Hepatocyte (in vitro differentiated cells): ENCODE measurements around the gene IL17B. TPM values are rescaled to one million over a fixed set of nuclear protein-coding genes. Genes with fewer than 3 reads are reported as not detected.
A peak's percentile ranks its signal among the peaks of the same experiment; 100 is the strongest.

ENCODE experiments used
- DNase-seq: peaks from one replicate; pipeline ENCODE4 v3.0.0-alpha.2; 2016; ENCODE audit warnings: low spot score
- H2AFZ ChIP-seq: fragments of 200-600 bp; sonication (generic); 2 replicates; pipeline ENCODE4 v1.6.0; 2016; ENCODE audit warnings: antibody characterized with exemption, mild to moderate bottlenecking
- H3K27ac ChIP-seq: fragments of 200-600 bp; sonication (generic); 2 replicates; pipeline ENCODE4 v1.5.1; 2016; ENCODE audit warnings: mild to moderate bottlenecking
- H3K27me3 ChIP-seq: fragments of 200-600 bp; sonication (generic); 2 replicates; pipeline ENCODE4 v1.6.1; 2016
- H3K36me3 ChIP-seq: fragments of 200-600 bp; sonication (generic); replicated peaks from 2 replicates; pipeline ENCODE4 v1.5.1; 2016; ENCODE audit warnings: low read depth; ENCODE audit not compliant: insufficient read depth
- H3K4me1 ChIP-seq: fragments of 200-600 bp; sonication (generic); 2 replicates; pipeline ENCODE4 v1.5.1; 2016; ENCODE audit warnings: mild to moderate bottlenecking, moderate library complexity; ENCODE audit not compliant: insufficient read depth
- H3K4me2 ChIP-seq: fragments of 200-600 bp; sonication (generic); 2 replicates; pipeline ENCODE4 v1.6.0; 2016
- H3K4me3 ChIP-seq: fragments of 200-600 bp; sonication (generic); 2 replicates; pipeline ENCODE4 v1.5.1; 2016; ENCODE audit warnings: mild to moderate bottlenecking
- H3K79me2 ChIP-seq: fragments of 200-600 bp; sonication (generic); 2 replicates; pipeline ENCODE4 v1.6.0; 2017; ENCODE audit warnings: mild to moderate bottlenecking
- H3K9me2 ChIP-seq: fragments of 200-600 bp; sonication (generic); replicated peaks from 2 replicates; pipeline ENCODE4 v1.6.0; 2017; ENCODE audit warnings: mild to moderate bottlenecking; ENCODE audit not compliant: insufficient read depth
- H3K9me3 ChIP-seq: fragments of 200-600 bp; sonication (generic); 2 replicates; pipeline ENCODE4 v1.5.1; 2016; ENCODE audit warnings: low read depth, mild to moderate bottlenecking
- H4K20me1 ChIP-seq: fragments of 200-600 bp; sonication (generic); 2 replicates; pipeline ENCODE4 v1.6.0; 2016; ENCODE audit warnings: mild to moderate bottlenecking; ENCODE audit not compliant: insufficient read depth, poor library complexity, severe bottlenecking
- CTCF ChIP-seq: fragments of 200-600 bp; sonication (generic); IDR thresholded peaks from 2 replicates; pipeline ENCODE4 v1.5.1; 2016; ENCODE audit warnings: antibody characterized with exemption, mild to moderate bottlenecking; ENCODE audit not compliant: poor library complexity
- EZH2 ChIP-seq: fragments of 200-600 bp; sonication (generic); IDR thresholded peaks from 2 replicates; pipeline ENCODE4 v1.6.1; 2016; ENCODE audit warnings: antibody characterized with exemption, mild to moderate bottlenecking, borderline replicate concordance
- EZH2phosphoT487 ChIP-seq: fragments of 200-600 bp; sonication (generic); IDR thresholded peaks from one replicate; pipeline ENCODE4 v1.6.1; 2018; ENCODE audit warnings: antibody characterized with exemption, mild to moderate bottlenecking, low read depth, moderate library complexity; ENCODE audit not compliant: unreplicated experiment, severe bottlenecking
- WGBS: methylation state at CpG from one replicate; pipeline ENCODE4 v1.1.6; 2016; ENCODE audit warnings: low lambda C conversion rate; ENCODE audit errors: missing lambda C conversion rate; 5-methylcytosine and 5-hydroxymethylcytosine counted together
- polyA plus RNA-seq: library from polyadenylated mRNA; unstranded; fragments of >200 nt; fragmentation: Nextera tagmentation; extraction: Ambion mirVana; gene quantifications from 2 replicates; pipeline ENCODE4 v1.2.1, GENCODE V29; 2016
- total RNA-seq: library from RNA; depleted of rRNA; stranded (reverse); fragments of >200 nt; gene quantifications from 2 replicates; pipeline ENCODE4 v1.2.3, GENCODE V29; 2014

The IL17B gene
- total and polyA plus RNA-seq, 2 experiments from 2014 or later, result not detected

GRCh38 chr5:149406203-149406978 lies 27.3 kb upstream of the IL17B start:
- WGBS, result 58% methylated on average over 5 of the region's 9 CpGs
- no peaks in the 10 kb centered on the region for H3K9me3 ChIP-seq
- peaks cover 40% of the 10 kb centered on the region for H3K79me2 ChIP-seq
- no peak for DNase-seq
- H2AFZ ChIP-seq, result no peak overlapping the region
- peak overlapping the region; percentile 79 for H3K27ac ChIP-seq
- no peaks in the 10 kb centered on the region for H3K27me3 ChIP-seq
- no peaks in the 10 kb centered on the region for H3K36me3 ChIP-seq
- H4K20me1 ChIP-seq, result no peaks in the 10 kb centered on the region
- H3K4me1 ChIP-seq, result peaks cover 40% of the 10 kb centered on the region
- no peaks in the 10 kb centered on the region for H3K9me2 ChIP-seq
- TF ChIP-seq EZH2 (no peak), CTCF (no peak), EZH2phosphoT487 (no peak)
- peak overlapping the region; percentile 70 for H3K4me2 ChIP-seq
- H3K4me3 ChIP-seq, result no peak overlapping the region

- H3K4me3 ChIP-seq, result no peak overlapping the region
- 80% methylated on average over 16 of the region's 16 CpGs for WGBS
Observed at GRCh38 chr5:149405550-149406202, 26.6 kb upstream of the IL17B start.

GRCh38 chr5:149404746-149405549 lies 25.9 kb upstream of the IL17B start:
- Histone ChIP-seq H3K27ac (peak overlapping the region; percentile 79), H3K79me2 (peaks cover 27% of the 10 kb centered on the region), H3K4me3 (no peak overlapping the region), H3K4me2 (peak overlapping the region; percentile 7), H2AFZ (no peak overlapping the region), H3K27me3 (no peaks in the 10 kb centered on the region), H3K9me3 (no peaks in the 10 kb centered on the region), H3K4me1 (peaks cover 42% of the 10 kb centered on the region), H4K20me1 (no peaks in the 10 kb centered on the region), H3K36me3 (no peaks in the 10 kb centered on the region), H3K9me2 (no peaks in the 10 kb centered on the region)
- TF ChIP-seq EZH2phosphoT487, result no peak
- TF ChIP-seq CTCF, result no peak
- TF ChIP-seq EZH2, result no peak
- 64% methylated on average over 17 of the region's 17 CpGs for WGBS
- peak; percentile 40 for DNase-seq

More at GRCh38 chr5:149405550-149406202, 26.6 kb upstream of the IL17B start:
- H4K20me1 ChIP-seq, result no peaks in the 10 kb centered on the region
- no peak overlapping the region for H2AFZ ChIP-seq
- no peaks in the 10 kb centered on the region for H3K9me2 ChIP-seq
- peak overlapping the region; percentile 79 for H3K27ac ChIP-seq
- no peak for DNase-seq
- TF ChIP-seq CTCF (no peak), EZH2phosphoT487 (no peak), EZH2 (no peak)
- H3K36me3 ChIP-seq, result no peaks in the 10 kb centered on the region
- no peaks in the 10 kb centered on the region for H3K27me3 ChIP-seq
- peaks cover 35% of the 10 kb centered on the region for H3K4me1 ChIP-seq
- H3K4me2 ChIP-seq, result peak overlapping the region; percentile 16
- H3K9me3 ChIP-seq, result no peaks in the 10 kb centered on the region
- peaks cover 34% of the 10 kb centered on the region for H3K79me2 ChIP-seq
